K562 (cell line): ENCODE data around the gene SNX25. TPM values are rescaled to one million over a fixed set of nuclear protein-coding genes. Genes with fewer than 3 reads are reported as not detected.

ENCODE experiments used
- ATAC-seq: fragments of 200-7000 bp; cut with Tn5 transposase; 3 replicates; pipeline ENCODE4 v1.9.1; 2020; ENCODE audit warnings: moderate library complexity
- BruUV-seq: library from RNA; stranded (reverse); fragments of 400-500 nt; replicated peaks from 2 replicates; lab custom pipeline; 2021; lab: Mats Ljungman, UMichigan
- CTCF ChIA-PET: fragments of 300-600 bp; formaldehyde crosslinking; extraction: SDS; loops from one replicate; lab custom pipeline; 2021; ENCODE audit warnings: low intra/inter-chr PET ratio; lab: Yijun Ruan, JAX
- POLR2A ChIA-PET: fragments of 300-600, 350-650 bp; sonication (Branson Sonifier 250); formaldehyde crosslinking; extraction: SDS; loops from one replicate; lab custom pipeline; 2021; ENCODE audit warnings: antibody characterized with exemption, inconsistent platforms; lab: Yijun Ruan, JAX
- DNase-seq, 4 experiments: peaks; one replicate each; pipeline versions ENCODE4 v3.0.0 to v3.0.0-alpha.2; 2011 to 2018; ENCODE audit warnings: low spot score in 3 of 4, mixed read lengths in 3 of 4; ENCODE audit errors: extremely low read depth in 1 of 4
- FAIRE-seq: peaks from 2 replicates; lab custom pipeline; 2011; peaks lifted over from hg19 to GRCh38; lab: Jason Lieb, UNC
- H2AFZ ChIP-seq: 2 replicates; pipeline ENCODE4 v1.6.0; 2011; ENCODE audit warnings: low read depth, low read length, control low read depth, inconsistent platforms
- H3K27ac ChIP-seq: fragments of 200-600 bp; 3 replicates; pipeline ENCODE4 v1.8.0; 2011; ENCODE audit warnings: low read depth, mild to moderate bottlenecking, control low read depth, inconsistent platforms, low read length, moderate library complexity, mixed read lengths; ENCODE audit errors: extremely low read depth
- H3K27me3 ChIP-seq, 2 experiments: fragments of 300-600 bp in 1 of 2; 2 replicates in 1 of 2; 3 replicates in 1 of 2; pipeline versions ENCODE4 v1.6.0 to v1.8.0; 2011; ENCODE audit warnings: inconsistent platforms in 2 of 2, low read length in 2 of 2, mild to moderate bottlenecking in 1 of 2, mixed read lengths in 1 of 2, moderate library complexity in 1 of 2; ENCODE audit not compliant: control insufficient read depth in 2 of 2, insufficient read depth in 2 of 2
- H3K36me3 ChIP-seq: fragments of 300-600 bp; 3 replicates; pipeline ENCODE4 v1.8.0; 2011; ENCODE audit warnings: mild to moderate bottlenecking, low read length, inconsistent platforms; ENCODE audit not compliant: control insufficient read depth, insufficient read depth
- H3K4me1 ChIP-seq, 2 experiments: fragments of 200-600 bp in 1 of 2; replicated peaks in 1 of 2; 2 replicates in 1 of 2; 3 replicates in 1 of 2; pipeline versions ENCODE4 v1.5.1 to v1.8.0; 2011; ENCODE audit warnings: inconsistent platforms in 2 of 2, low read length in 2 of 2, mild to moderate bottlenecking in 1 of 2, mixed read lengths in 1 of 2, moderate library complexity in 1 of 2; ENCODE audit not compliant: control insufficient read depth in 2 of 2, insufficient read depth in 2 of 2
- H3K4me2 ChIP-seq: 2 replicates; pipeline ENCODE4 v1.6.1; 2011; ENCODE audit warnings: low read length, control low read depth, inconsistent platforms, mixed read lengths; ENCODE audit not compliant: insufficient read depth
- H3K4me3 ChIP-seq: fragments of 200-600 bp; sonication (generic), shearing (Covaris generic); 2 replicates; pipeline ENCODE4 v1.5.1; 2016; ENCODE audit warnings: control low read depth, inconsistent platforms
- H3K79me2 ChIP-seq: fragments of 200-600 bp; 3 replicates; pipeline ENCODE4 v1.8.0; 2011; ENCODE audit warnings: low read length, inconsistent platforms; ENCODE audit not compliant: control insufficient read depth, insufficient read depth
- H3K9ac ChIP-seq, 2 experiments: 2 replicates each; pipeline versions ENCODE4 v1.6.0 to v1.6.1; 2011; ENCODE audit warnings: low read depth in 2 of 2, low read length in 2 of 2, control low read depth in 1 of 2, inconsistent platforms in 1 of 2, mild to moderate bottlenecking in 1 of 2, mixed read lengths in 1 of 2; ENCODE audit not compliant: insufficient read depth in 1 of 2
- H3K9me1 ChIP-seq: one replicate; pipeline ENCODE4 v1.6.0; 2011; ENCODE audit warnings: inconsistent platforms, mild to moderate bottlenecking, low read length, moderate library complexity; ENCODE audit not compliant: control insufficient read depth, insufficient read depth
- H3K9me3 ChIP-seq: replicated peaks from 2 replicates; pipeline ENCODE4 v1.5.1; 2011; ENCODE audit warnings: low read depth, low read length, inconsistent platforms; ENCODE audit not compliant: control insufficient read depth, insufficient read depth
- H4K20me1 ChIP-seq: replicated peaks from 2 replicates; pipeline ENCODE4 v1.6.1; 2011; ENCODE audit warnings: low read length, inconsistent platforms, mixed read lengths; ENCODE audit not compliant: control insufficient read depth, insufficient read depth
- ATF1 ChIP-seq, 2 experiments: fragments of 450-650 bp in 1 of 2; IDR thresholded peaks; 2 replicates each; pipeline ENCODE4 v1.6.1; 2016; ENCODE audit warnings: missing compliant biosample characterization in 1 of 2, missing genetic modification characterization in 1 of 2
- ETV6 ChIP-seq, 3 experiments: fragments of 150-350 bp in 1 of 3; sonication (generic) in 1 of 3; formaldehyde crosslinking in 1 of 3; IDR thresholded peaks; 2 replicates each; pipeline versions ENCODE4 v1.6.1 to v1.8.0; 2014 to 2022; ENCODE audit warnings: borderline replicate concordance in 2 of 3, low read depth in 2 of 3, antibody characterized with exemption in 1 of 3, low read length in 1 of 3, mild to moderate bottlenecking in 1 of 3, missing genetic modification reagents in 1 of 3
- FOXM1 ChIP-seq, 2 experiments: fragments of 450-650 bp in 1 of 2; sonication (generic) in 1 of 2; formaldehyde crosslinking in 1 of 2; IDR thresholded peaks; 2 replicates each; pipeline versions ENCODE4 v1.6.1 to v1.9.0; 2017 to 2022; ENCODE audit warnings: low read depth in 2 of 2, mild to moderate bottlenecking in 2 of 2, missing genetic modification reagents in 1 of 2, moderate library complexity in 1 of 2
- KLF13 ChIP-seq: fragments of 450-650 bp; IDR thresholded peaks from 2 replicates; pipeline ENCODE4 v1.6.1; 2016; ENCODE audit warnings: missing genetic modification characterization, low read depth, mild to moderate bottlenecking, missing compliant biosample characterization, moderate library complexity, borderline replicate concordance
- PRPF4 ChIP-seq: fragments of 200-400 bp; formaldehyde crosslinking; IDR thresholded peaks from one replicate; pipeline ENCODE4 v1.6.1; 2017; ENCODE audit warnings: low read length, low read depth, mild to moderate bottlenecking; ENCODE audit not compliant: insufficient read depth, poor library complexity, severe bottlenecking
- SIN3A ChIP-seq, 2 experiments: fragments of 150-350 bp in 1 of 2; IDR thresholded peaks; 2 replicates each; pipeline ENCODE4 v1.6.1; 2011 to 2016; ENCODE audit warnings: borderline replicate concordance in 2 of 2, low read depth in 2 of 2, low read length in 2 of 2, mild to moderate bottlenecking in 2 of 2, moderate library complexity in 2 of 2; ENCODE audit not compliant: control insufficient read depth in 1 of 2
- TRIM24 ChIP-seq, 2 experiments: fragments of 450-650 bp; IDR thresholded peaks; 2 replicates each; pipeline ENCODE4 v1.6.1; 2016
- ZNF277 ChIP-seq: fragments of 250-450 bp; sonication (Bioruptor Pico); IDR thresholded peaks from 2 replicates; pipeline ENCODE4 v1.8.0; 2022; ENCODE audit warnings: inconsistent platforms, mild to moderate bottlenecking, moderate library complexity, borderline replicate concordance
- ZNF740 ChIP-seq, 3 experiments: fragments of 200-800 bp in 1 of 3; sonication (Bioruptor generic) in 1 of 3; sonication (generic) in 1 of 3; formaldehyde crosslinking in 1 of 3; IDR thresholded peaks; 2 replicates each; pipeline versions ENCODE4 v1.6.1 to v1.8.0; 2016 to 2022; ENCODE audit warnings: mild to moderate bottlenecking in 2 of 3, missing compliant biosample characterization in 2 of 3, missing genetic modification characterization in 2 of 3, missing genetic modification reagents in 1 of 3
- ZSCAN29 ChIP-seq: fragments of 450-650 bp; IDR thresholded peaks from 2 replicates; pipeline ENCODE4 v1.6.1; 2017
- ZZZ3 ChIP-seq: fragments of 450-650 bp; IDR thresholded peaks from 2 replicates; pipeline ENCODE4 v1.6.1; 2016; ENCODE audit warnings: antibody characterized with exemption, mild to moderate bottlenecking, moderate library complexity
- WGBS: fragments of 100-300 bp; shearing (Covaris generic); methylation state at CpG from one replicate; pipeline ENCODE4 v1.1.6; 2016; ENCODE audit warnings: low coverage, mixed read lengths; ENCODE audit not compliant: insufficient coverage; ENCODE audit errors: missing lambda C conversion rate; 5-methylcytosine and 5-hydroxymethylcytosine counted together
- in situ Hi-C: fragments of 300-500 bp; cut with MboI; formaldehyde crosslinking; loops from 4 replicates; pipeline ENCODE4 v1.15.0; 2018; ENCODE audit warnings: inconsistent platforms, mixed read lengths
- intact Hi-C: fragments of 100-400 bp; cut with micrococcal nuclease; formaldehyde crosslinking; loops from 2 replicates; pipeline ENCODE4 v1.14.2; 2022
- polyA plus RNA-seq, 8 experiments: library from polyadenylated mRNA; depleted of rRNA in 4 of 8; stranded (reverse) in 5 of 8; unstranded in 3 of 8; fragments of >200 nt; fragmentation: Nextera tagmentation in 2 of 8; fragmentation: Illumina TruSeq in 1 of 8; extraction: Ambion mirVana in 2 of 8; extraction: Trizol in 1 of 8; gene quantifications; 2 replicates each; pipeline versions ENCODE4 v1.2.1 to v1.2.3, GENCODE V29; 2011 to 2014; ENCODE audit warnings: inconsistent platforms in 1 of 8, missing spikeins in 1 of 8
- total RNA-seq, 7 experiments: library from RNA; depleted of rRNA in 6 of 7; stranded (reverse); fragments of >200 nt in 6 of 7; fragmentation: Illumina TruSeq in 2 of 7; extraction: Trizol in 2 of 7; gene quantifications; 2 replicates each; pipeline versions ENCODE4 v1.2.1 to v1.2.3, GENCODE V29; 2011 to 2021; ENCODE audit warnings: low replicate concordance in 1 of 7

Gene SNX25
- total and polyA plus RNA-seq, 9 of the 15 experiments (the other 6 are each of a cell fraction or from before 2014, with no cell fraction given), result 2.5 to 23.4 (median 13.3) TPM

GRCh38 chr4:185298728-185299430 is 89.5 kb downstream of the SNX25 start:
- Histone ChIP-seq H3K27me3 (no peaks in the 10 kb centered on the region), H3K27ac (no peak overlapping the region), H3K9me3 (no peaks in the 10 kb centered on the region), H3K4me3 (no peak overlapping the region), H4K20me1 (no peaks in the 10 kb centered on the region), H3K4me2 (no peak overlapping the region), H3K36me3 (peaks cover 4% of the 10 kb centered on the region; the same call in 1 of the 3 replicates), H3K79me2 (no peaks in the 10 kb centered on the region), H3K4me1 (peaks cover 0 to 15% of the 10 kb centered on the region in 2 experiments; a peak in 3 of 5 replicates), H3K9ac (no peak overlapping the region)
- no peak for ATAC-seq
- BruUV-seq, result no TSS peak
- in situ Hi-C loops (no loop called here), intact Hi-C loops (no loop called here)
- CTCF ChIA-PET, result no interaction called here
- POLR2A ChIA-PET, result interaction anchor here (0.7 to 1.0 kb wide), 2 partner anchors 18 to 20 kb away, joined by 3 read pairs; no protein-coding TSS in a partner anchor
- DNase-seq, result no peak
- WGBS, result 54% methylated on average over 12 of the region's 12 CpGs
- TF ChIP-seq ZSCAN29 (no peak), TRIM24 (IDR thresholded peaks at IDR 0.05) (no peak), PRPF4 (no peak), FOXM1 (IDR thresholded peaks at IDR 0.05; ENCODE audit: low read depth) (no peak), FOXM1 (CRISPR knock-in tag; IDR thresholded peaks at IDR 0.05; ENCODE audit: low read depth) (no peak), ZNF277 (CRISPR knock-in tag) (no peak), ETV6 (IDR thresholded peaks at IDR 0.05; ENCODE audit: borderline replicate concordance in 1 of 2, low read depth in 2 of 2, low read length in 1 of 2) (no peak), ETV6 (CRISPR knock-in tag; IDR thresholded peaks at IDR 0.05; ENCODE audit: borderline replicate concordance) (no peak), ATF1 (CRISPR knock-in tag; IDR thresholded peaks at IDR 0.05) (no peak), ATF1 (tag; IDR thresholded peaks at IDR 0.05) (no peak), SIN3A (IDR thresholded peaks at IDR 0.05; ENCODE audit: borderline replicate concordance in 2 of 2, control insufficient read depth in 1 of 2, low read depth in 2 of 2, low read length in 2 of 2) (no peak), ZNF740 (CRISPR knock-in tag; IDR thresholded peaks at IDR 0.05) (no peak), ZNF740 (tag; IDR thresholded peaks at IDR 0.05) (no peak), ZZZ3 (no peak), KLF13 (tag) (no peak)
- TF ChIP-seq, all 486 proteins: peak for 0
- H3K9me1 ChIP-seq, result no peaks in the 10 kb centered on the region
- FAIRE-seq, result no peak
- H2AFZ ChIP-seq, result no peak overlapping the region
